Activated naive CD4-positive, alpha-beta T cell treated with anti-CD3 and anti-CD28 coated beads for 36 hours (primary cell): ENCODE measurements around the gene TSNAXIP1. TPM values are rescaled to one million over a fixed set of nuclear protein-coding genes. Genes with fewer than 3 reads are reported as not detected.

ENCODE experiments used
- CTCF ChIA-PET: fragments of 350-600 bp; sonication (Branson Sonifier 250); formaldehyde crosslinking; loops from one replicate; lab custom pipeline; 2021; ENCODE audit warnings: antibody characterized with exemption; lab: Charles Lee
- DNase-seq: peaks from one replicate; pipeline ENCODE4 v3.0.0-alpha.2; 2020
- H3K27ac Mint-ChIP-seq: one replicate; pipeline ENCODE4 v1.8.0; 2021; ENCODE audit warnings: mild to moderate bottlenecking, mixed read lengths
- H3K27me3 Mint-ChIP-seq: one replicate; pipeline ENCODE4 v1.8.0; 2021; ENCODE audit warnings: low read depth, mixed read lengths
- H3K36me3 Mint-ChIP-seq: one replicate; pipeline ENCODE4 v1.8.0; 2021; ENCODE audit warnings: low read depth, mixed read lengths
- H3K4me1 Mint-ChIP-seq: one replicate; pipeline ENCODE4 v1.8.0; 2021; ENCODE audit warnings: low read depth, mixed read lengths
- H3K4me3 Mint-ChIP-seq: one replicate; pipeline ENCODE4 v1.8.0; 2021; ENCODE audit warnings: mild to moderate bottlenecking, moderate library complexity, mixed read lengths
- H3K9me3 Mint-ChIP-seq: one replicate; pipeline ENCODE4 v1.8.0; 2021; ENCODE audit warnings: mixed read lengths
- intact Hi-C: fragments of 100-400 bp; cut with micrococcal nuclease; formaldehyde crosslinking; loops from one replicate; pipeline ENCODE4 v1.15.1; 2023
- total RNA-seq, 2 experiments: library from RNA; stranded (reverse); gene quantifications; one replicate each; pipeline ENCODE4 v1.2.3, GENCODE V29; 2021

Gene TSNAXIP1
- total RNA-seq, 2 experiments from 2014 or later, result 0.35 to 0.50 TPM

- intact Hi-C loops, result no loop called here
- no peak overlapping the region for H3K4me3 Mint-ChIP-seq
- no peak overlapping the region for H3K27ac Mint-ChIP-seq
- DNase-seq, result no peak
- peaks cover 4% of the 10 kb centered on the region for H3K4me1 Mint-ChIP-seq
- no peaks in the 10 kb centered on the region for H3K9me3 Mint-ChIP-seq
- CTCF ChIA-PET, result interaction anchor here (0.9 to 2.6 kb wide), 2 partner anchors 15 to 51 kb away, joined by 3 to 6 read pairs; no protein-coding TSS in a partner anchor
- H3K27me3 Mint-ChIP-seq, result no peaks in the 10 kb centered on the region
- peaks cover 13% of the 10 kb centered on the region for H3K36me3 Mint-ChIP-seq
These were observed 61.6 kb downstream of the TSNAXIP1 start for GRCh38 chr16:67868290-67868689.

GRCh38 chr16:67869653-67870052, 63.0 kb downstream of the TSNAXIP1 start:
- peaks cover 14% of the 10 kb centered on the region for H3K4me1 Mint-ChIP-seq
- H3K27me3 Mint-ChIP-seq, result no peaks in the 10 kb centered on the region
- intact Hi-C loops, result no loop called here
- H3K9me3 Mint-ChIP-seq, result no peaks in the 10 kb centered on the region
- H3K27ac Mint-ChIP-seq, result peak overlapping the region; percentile 18
- CTCF ChIA-PET, result interaction anchor here (0.6 to 1.2 kb wide), 3 partner anchors 14 to 54 kb away, joined by 3 to 5 read pairs (median 3); no protein-coding TSS in a partner anchor
- H3K36me3 Mint-ChIP-seq, result peaks cover 13% of the 10 kb centered on the region
- DNase-seq, result no peak
- no peak overlapping the region for H3K4me3 Mint-ChIP-seq

GRCh38 chr16:67871256-67871655, 64.6 kb downstream of the TSNAXIP1 start:
- Mint-ChIP-seq H3K36me3 (peaks cover 8% of the 10 kb centered on the region), H3K27ac (peak overlapping the region; percentile 74), H3K4me1 (peaks cover 27% of the 10 kb centered on the region), H3K4me3 (no peak overlapping the region), H3K9me3 (no peaks in the 10 kb centered on the region), H3K27me3 (no peaks in the 10 kb centered on the region)
- DNase-seq, result no peak
- intact Hi-C loops, result no loop called here
- CTCF ChIA-PET, result interaction anchor here (0.8 to 1.6 kb wide), 5 partner anchors 8 to 70 kb away, joined by 4 to 8 read pairs (median 5); partner anchors contain the start of gene NRN1L

GRCh38 chr16:67872131-67872630, 65.5 kb downstream of the TSNAXIP1 start:
- H3K9me3 Mint-ChIP-seq, result no peaks in the 10 kb centered on the region
- peaks cover 3% of the 10 kb centered on the region for H3K36me3 Mint-ChIP-seq
- H3K4me1 Mint-ChIP-seq, result peaks cover 27% of the 10 kb centered on the region
- H3K27me3 Mint-ChIP-seq, result no peaks in the 10 kb centered on the region
- intact Hi-C loops, result loop anchor here (1.0 kb wide), 1 partner anchor 26 kb away; the partner anchor contains the start of gene NUTF2
- no peak for DNase-seq
- CTCF ChIA-PET, result interaction anchor here (0.8 to 1.6 kb wide), 5 partner anchors 9 to 69 kb away, joined by 4 to 8 read pairs (median 5); partner anchors contain the start of gene NRN1L
- H3K27ac Mint-ChIP-seq, result peak overlapping the region; percentile 81
- peak overlapping the region; percentile 92 for H3K4me3 Mint-ChIP-seq

- Mint-ChIP-seq H3K4me3 (peak within 1 kb of the TSS; percentile 92), H3K27me3 (no peaks in the 10 kb centered on the region), H3K9me3 (no peaks in the 10 kb centered on the region), H3K27ac (peak within 1 kb of the TSS; percentile 87), H3K36me3 (peaks cover 4% of the 10 kb centered on the region), H3K4me1 (peaks cover 27% of the 10 kb centered on the region)
- intact Hi-C loops, result loop anchor here (1.0 kb wide), 1 partner anchor 27 kb away; the partner anchor contains the start of gene NUTF2
- CTCF ChIA-PET, result interaction anchor here (0.6 to 1.8 kb wide), 8 partner anchors 9 to 352 kb away, joined by 3 to 12 read pairs (median 5); partner anchors contain the start of genes NRN1L and PSMB10
- DNase-seq, result peak; percentile 86
These were observed 66.1 kb downstream of the TSNAXIP1 start, which contains the start of gene EDC4 for GRCh38 chr16:67872631-67873434. Gene EDC4 (plus strand): TSS chr16:67873052. CDS start chr16:67873262, 210 bp downstream.

- CTCF ChIA-PET, result interaction anchor here (0.6 to 1.8 kb wide), 10 partner anchors 8 to 397 kb away, joined by 3 to 12 read pairs (median 4); partner anchors contain the start of genes NRN1L and PSMB10
- DNase-seq, result peak; percentile 42
- peak overlapping the region; percentile 87 for H3K27ac Mint-ChIP-seq
- H3K4me3 Mint-ChIP-seq, result peak overlapping the region; percentile 92
- peaks cover 27% of the 10 kb centered on the region for H3K4me1 Mint-ChIP-seq
- H3K36me3 Mint-ChIP-seq, result peaks cover 4% of the 10 kb centered on the region
- H3K27me3 Mint-ChIP-seq, result no peaks in the 10 kb centered on the region
- H3K9me3 Mint-ChIP-seq, result no peaks in the 10 kb centered on the region
- intact Hi-C loops, result loop anchor here (2.0 kb wide), 1 partner anchor 55 kb away; no protein-coding TSS in a partner anchor
These were observed 67.0 kb downstream of the TSNAXIP1 start for GRCh38 chr16:67873435-67874370.

GRCh38 chr16:67874372-67874771, 67.7 kb downstream of the TSNAXIP1 start:
- no peak for DNase-seq
- H3K36me3 Mint-ChIP-seq, result peaks cover 5% of the 10 kb centered on the region
- intact Hi-C loops, result loop anchor here (2.0 kb wide), 1 partner anchor 54 kb away; no protein-coding TSS in a partner anchor
- no peaks in the 10 kb centered on the region for H3K9me3 Mint-ChIP-seq
- no peaks in the 10 kb centered on the region for H3K27me3 Mint-ChIP-seq
- peak overlapping the region; percentile 92 for H3K4me3 Mint-ChIP-seq
- no peak overlapping the region for H3K27ac Mint-ChIP-seq
- CTCF ChIA-PET, result interaction anchor here (0.6 to 1.8 kb wide), 9 partner anchors 10 to 396 kb away, joined by 3 to 12 read pairs (median 5); partner anchors contain the start of gene NRN1L
- H3K4me1 Mint-ChIP-seq, result peaks cover 27% of the 10 kb centered on the region

- Mint-ChIP-seq H3K36me3 (peaks cover 10% of the 10 kb centered on the region), H3K4me1 (peaks cover 27% of the 10 kb centered on the region)
- intact Hi-C loops, result no loop called here
These were observed 70.4 kb downstream of the TSNAXIP1 start for GRCh38 chr16:67877064-67877463.

More at GRCh38 chr16:67877064-67877463, 70.4 kb downstream of the TSNAXIP1 start:
- no peaks in the 10 kb centered on the region for H3K27me3 Mint-ChIP-seq
- no peak overlapping the region for H3K27ac Mint-ChIP-seq
- no peak for DNase-seq
- H3K4me3 Mint-ChIP-seq, result no peak overlapping the region
- H3K9me3 Mint-ChIP-seq, result no peaks in the 10 kb centered on the region
- CTCF ChIA-PET, result no interaction called here

Other genes with a start within 250 kb of the TSNAXIP1 start
- gene CTCF, start 244.4 kb upstream of the TSNAXIP1 start, total RNA-seq, result 10 to 100 TPM; 51.2 to 52.3 TPM
- gene CARMIL2, start 161.7 kb upstream of the TSNAXIP1 start, total RNA-seq, result 100 to 1,000 TPM; 123 to 130 TPM
- 10 to 100 TPM; 49.2 to 54.9 TPM for gene ACD, start 146.6 kb upstream of the TSNAXIP1 start, total RNA-seq
- 1 to 10 TPM; 7.3 to 8.4 TPM for gene PARD6A, start 145.9 kb upstream of the TSNAXIP1 start, total RNA-seq
- gene ENKD1, start 140.1 kb upstream of the TSNAXIP1 start, total RNA-seq, result 1 to 10 TPM; 6.7 to 7.3 TPM
- 1 to 10 TPM; 3.2 to 3.6 TPM for gene C16orf86, start 140.1 kb upstream of the TSNAXIP1 start, total RNA-seq
- gene GFOD2, start 87.6 kb upstream of the TSNAXIP1 start, total RNA-seq, result 1 to 10 TPM; 7.3 to 8.2 TPM
- 10 to 100 TPM; 12.4 to 16.1 TPM for gene RANBP10, start 329 bp upstream of the TSNAXIP1 start, total RNA-seq
- 10 to 100 TPM; 19.9 to 20.6 TPM for gene THAP11, start 35.4 kb downstream of the TSNAXIP1 start, total RNA-seq
- 100 to 1,000 TPM; 165 to 171 TPM for gene NUTF2, start 40.0 kb downstream of the TSNAXIP1 start, total RNA-seq
- gene CENPT, start 40.8 kb downstream of the TSNAXIP1 start, total RNA-seq, result 10 to 100 TPM; 43.7 to 45.8 TPM
- gene EDC4, start 66.2 kb downstream of the TSNAXIP1 start, total RNA-seq, result 10 to 100 TPM; 72.2 to 78.7 TPM
- not detected for gene NRN1L, start 78.0 kb downstream of the TSNAXIP1 start, total RNA-seq
- 1 to 10 TPM; 7.1 to 8.0 TPM for gene PSKH1, start 86.4 kb downstream of the TSNAXIP1 start, total RNA-seq
- 1 to 10 TPM; 1.5 to 1.8 TPM for gene CTRL, start 125.0 kb downstream of the TSNAXIP1 start, total RNA-seq
- 100 to 1,000 TPM; 138 to 147 TPM for gene PSMB10, start 130.0 kb downstream of the TSNAXIP1 start, total RNA-seq
- 10 to 100 TPM in 1 of 2 experiments, 1 to 10 TPM in 1; 9.1 to 10.0 TPM for gene LCAT, start 137.2 kb downstream of the TSNAXIP1 start, total RNA-seq
- 10 to 100 TPM; 24.3 to 28.9 TPM for gene SLC12A4, start 161.7 kb downstream of the TSNAXIP1 start, total RNA-seq
- gene DPEP3, start 173.6 kb downstream of the TSNAXIP1 start, total RNA-seq, result under 1 TPM in 1 of 2 experiments, not detected in 1; 0.19 TPM
- gene DPEP2, start 192.6 kb downstream of the TSNAXIP1 start, total RNA-seq, result 1 to 10 TPM; 3.1 to 3.8 TPM
- gene DPEP2NB, start 209.0 kb downstream of the TSNAXIP1 start, total RNA-seq, result not detected
- 1 to 10 TPM; 9.4 to 9.7 TPM for gene DDX28, start 216.3 kb downstream of the TSNAXIP1 start, total RNA-seq
- 10 to 100 TPM; 22.9 to 25.2 TPM for gene DUS2, start 216.4 kb downstream of the TSNAXIP1 start, total RNA-seq